H1 (cell line): ENCODE data around the gene NCAPG2. TPM values are rescaled to one million over a fixed set of nuclear protein-coding genes. Genes with fewer than 3 reads are reported as not detected.

Source experiments
- CBX5 ChIP-seq: fragments of 300-800, 300-1000 bp; sonication (generic); IDR thresholded peaks from 2 replicates; pipeline ENCODE4 v1.7.1; 2016; ENCODE audit warnings: antibody characterized with exemption, low read length, low read depth
- CHD1 ChIP-seq: IDR thresholded peaks from 2 replicates; pipeline ENCODE4 v1.6.1; 2012; ENCODE audit warnings: low read depth, low read length, improper control_type of control experiment
- CREB1 ChIP-seq: IDR thresholded peaks from 2 replicates; pipeline ENCODE4 v1.6.1; 2012; ENCODE audit warnings: inconsistent platforms
- KDM4A ChIP-seq: IDR thresholded peaks from one replicate; pipeline ENCODE4 v1.7.1; 2012; ENCODE audit warnings: low read depth, mild to moderate bottlenecking, moderate library complexity, low read length, inconsistent platforms; ENCODE audit not compliant: severe bottlenecking
- SP1 ChIP-seq: IDR thresholded peaks from 2 replicates; pipeline ENCODE4 v1.6.1; 2011; ENCODE audit warnings: low read depth, low read length
- SP2 ChIP-seq: IDR thresholded peaks from 2 replicates; pipeline ENCODE4 v1.6.1; 2012; ENCODE audit warnings: mild to moderate bottlenecking, low read length, inconsistent platforms
- polyA plus RNA-seq, 7 experiments: library from polyadenylated mRNA; depleted of rRNA in 3 of 7; stranded (reverse) in 5 of 7; unstranded in 2 of 7; fragments of >200 nt in 5 of 7; fragments of 200-250 nt in 2 of 7; gene quantifications; 1 replicate in 5 of 7; 2 replicates in 1 of 7; 4 replicates in 1 of 7; pipeline versions ENCODE4 v1.2.1 to v1.2.3, GENCODE V29; 2011 to 2013; ENCODE audit warnings: missing spikeins in 2 of 7, mixed read lengths in 2 of 7
- total RNA-seq: library from RNA; stranded (reverse); fragmentation: NEBNext Ultra II Directional; extraction: Animal tissue kit (Norgen Biotek cat#: 25700); gene quantifications from 2 replicates; pipeline ENCODE4 v1.2.1, GENCODE V29; 2021
- TF ChIP-seq, protein P1 (sequence below): fragments of 300-600 bp; sonication (generic); IDR thresholded peaks from 2 replicates; pipeline ENCODE4 v1.7.1; 2012; ENCODE audit warnings: low read length, moderate library complexity, mild to moderate bottlenecking, inconsistent platforms; ENCODE audit not compliant: insufficient replicate concordance
- TF ChIP-seq, protein P2 (sequence below): IDR thresholded peaks from 2 replicates; pipeline ENCODE4 v1.6.1; 2012; ENCODE audit warnings: low read length, inconsistent platforms

Gene NCAPG2
- total and polyA plus RNA-seq, 2 of the 8 experiments (the other 6 are each of a cell fraction or from before 2014, with no cell fraction given), result 49.9 to 119 TPM

DNA sequence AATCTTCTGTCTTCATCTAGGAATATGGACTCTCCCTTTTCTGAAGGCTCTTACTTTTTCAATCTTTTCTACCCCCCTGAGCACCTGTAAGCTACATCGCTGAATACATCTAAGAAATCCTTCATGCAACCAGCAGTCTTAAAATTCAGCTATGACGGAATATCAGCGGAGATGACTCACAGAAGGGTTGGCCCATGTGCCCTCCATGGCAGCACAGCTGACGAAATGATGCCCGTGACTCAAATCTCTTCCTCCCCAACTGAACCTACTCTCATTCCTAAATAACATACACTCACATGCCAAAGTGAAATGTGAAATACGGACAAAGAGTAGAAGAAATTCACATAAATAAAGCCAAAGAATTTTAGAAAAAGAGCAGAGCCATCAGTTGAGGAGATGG is 30.3 kb upstream of the NCAPG2 start (continued):
- TF ChIP-seq, protein P1, sequence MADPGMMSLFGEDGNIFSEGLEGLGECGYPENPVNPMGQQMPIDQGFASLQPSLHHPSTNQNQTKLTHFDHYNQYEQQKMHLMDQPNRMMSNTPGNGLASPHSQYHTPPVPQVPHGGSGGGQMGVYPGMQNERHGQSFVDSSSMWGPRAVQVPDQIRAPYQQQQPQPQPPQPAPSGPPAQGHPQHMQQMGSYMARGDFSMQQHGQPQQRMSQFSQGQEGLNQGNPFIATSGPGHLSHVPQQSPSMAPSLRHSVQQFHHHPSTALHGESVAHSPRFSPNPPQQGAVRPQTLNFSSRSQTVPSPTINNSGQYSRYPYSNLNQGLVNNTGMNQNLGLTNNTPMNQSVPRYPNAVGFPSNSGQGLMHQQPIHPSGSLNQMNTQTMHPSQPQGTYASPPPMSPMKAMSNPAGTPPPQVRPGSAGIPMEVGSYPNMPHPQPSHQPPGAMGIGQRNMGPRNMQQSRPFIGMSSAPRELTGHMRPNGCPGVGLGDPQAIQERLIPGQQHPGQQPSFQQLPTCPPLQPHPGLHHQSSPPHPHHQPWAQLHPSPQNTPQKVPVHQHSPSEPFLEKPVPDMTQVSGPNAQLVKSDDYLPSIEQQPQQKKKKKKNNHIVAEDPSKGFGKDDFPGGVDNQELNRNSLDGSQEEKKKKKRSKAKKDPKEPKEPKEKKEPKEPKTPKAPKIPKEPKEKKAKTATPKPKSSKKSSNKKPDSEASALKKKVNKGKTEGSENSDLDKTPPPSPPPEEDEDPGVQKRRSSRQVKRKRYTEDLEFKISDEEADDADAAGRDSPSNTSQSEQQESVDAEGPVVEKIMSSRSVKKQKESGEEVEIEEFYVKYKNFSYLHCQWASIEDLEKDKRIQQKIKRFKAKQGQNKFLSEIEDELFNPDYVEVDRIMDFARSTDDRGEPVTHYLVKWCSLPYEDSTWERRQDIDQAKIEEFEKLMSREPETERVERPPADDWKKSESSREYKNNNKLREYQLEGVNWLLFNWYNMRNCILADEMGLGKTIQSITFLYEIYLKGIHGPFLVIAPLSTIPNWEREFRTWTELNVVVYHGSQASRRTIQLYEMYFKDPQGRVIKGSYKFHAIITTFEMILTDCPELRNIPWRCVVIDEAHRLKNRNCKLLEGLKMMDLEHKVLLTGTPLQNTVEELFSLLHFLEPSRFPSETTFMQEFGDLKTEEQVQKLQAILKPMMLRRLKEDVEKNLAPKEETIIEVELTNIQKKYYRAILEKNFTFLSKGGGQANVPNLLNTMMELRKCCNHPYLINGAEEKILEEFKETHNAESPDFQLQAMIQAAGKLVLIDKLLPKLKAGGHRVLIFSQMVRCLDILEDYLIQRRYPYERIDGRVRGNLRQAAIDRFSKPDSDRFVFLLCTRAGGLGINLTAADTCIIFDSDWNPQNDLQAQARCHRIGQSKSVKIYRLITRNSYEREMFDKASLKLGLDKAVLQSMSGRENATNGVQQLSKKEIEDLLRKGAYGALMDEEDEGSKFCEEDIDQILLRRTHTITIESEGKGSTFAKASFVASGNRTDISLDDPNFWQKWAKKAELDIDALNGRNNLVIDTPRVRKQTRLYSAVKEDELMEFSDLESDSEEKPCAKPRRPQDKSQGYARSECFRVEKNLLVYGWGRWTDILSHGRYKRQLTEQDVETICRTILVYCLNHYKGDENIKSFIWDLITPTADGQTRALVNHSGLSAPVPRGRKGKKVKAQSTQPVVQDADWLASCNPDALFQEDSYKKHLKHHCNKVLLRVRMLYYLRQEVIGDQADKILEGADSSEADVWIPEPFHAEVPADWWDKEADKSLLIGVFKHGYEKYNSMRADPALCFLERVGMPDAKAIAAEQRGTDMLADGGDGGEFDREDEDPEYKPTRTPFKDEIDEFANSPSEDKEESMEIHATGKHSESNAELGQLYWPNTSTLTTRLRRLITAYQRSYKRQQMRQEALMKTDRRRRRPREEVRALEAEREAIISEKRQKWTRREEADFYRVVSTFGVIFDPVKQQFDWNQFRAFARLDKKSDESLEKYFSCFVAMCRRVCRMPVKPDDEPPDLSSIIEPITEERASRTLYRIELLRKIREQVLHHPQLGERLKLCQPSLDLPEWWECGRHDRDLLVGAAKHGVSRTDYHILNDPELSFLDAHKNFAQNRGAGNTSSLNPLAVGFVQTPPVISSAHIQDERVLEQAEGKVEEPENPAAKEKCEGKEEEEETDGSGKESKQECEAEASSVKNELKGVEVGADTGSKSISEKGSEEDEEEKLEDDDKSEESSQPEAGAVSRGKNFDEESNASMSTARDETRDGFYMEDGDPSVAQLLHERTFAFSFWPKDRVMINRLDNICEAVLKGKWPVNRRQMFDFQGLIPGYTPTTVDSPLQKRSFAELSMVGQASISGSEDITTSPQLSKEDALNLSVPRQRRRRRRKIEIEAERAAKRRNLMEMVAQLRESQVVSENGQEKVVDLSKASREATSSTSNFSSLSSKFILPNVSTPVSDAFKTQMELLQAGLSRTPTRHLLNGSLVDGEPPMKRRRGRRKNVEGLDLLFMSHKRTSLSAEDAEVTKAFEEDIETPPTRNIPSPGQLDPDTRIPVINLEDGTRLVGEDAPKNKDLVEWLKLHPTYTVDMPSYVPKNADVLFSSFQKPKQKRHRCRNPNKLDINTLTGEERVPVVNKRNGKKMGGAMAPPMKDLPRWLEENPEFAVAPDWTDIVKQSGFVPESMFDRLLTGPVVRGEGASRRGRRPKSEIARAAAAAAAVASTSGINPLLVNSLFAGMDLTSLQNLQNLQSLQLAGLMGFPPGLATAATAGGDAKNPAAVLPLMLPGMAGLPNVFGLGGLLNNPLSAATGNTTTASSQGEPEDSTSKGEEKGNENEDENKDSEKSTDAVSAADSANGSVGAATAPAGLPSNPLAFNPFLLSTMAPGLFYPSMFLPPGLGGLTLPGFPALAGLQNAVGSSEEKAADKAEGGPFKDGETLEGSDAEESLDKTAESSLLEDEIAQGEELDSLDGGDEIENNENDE, result no peak
- TF ChIP-seq CHD1, result no peak
- TF ChIP-seq SP2, result no peak
- TF ChIP-seq, protein P2, sequence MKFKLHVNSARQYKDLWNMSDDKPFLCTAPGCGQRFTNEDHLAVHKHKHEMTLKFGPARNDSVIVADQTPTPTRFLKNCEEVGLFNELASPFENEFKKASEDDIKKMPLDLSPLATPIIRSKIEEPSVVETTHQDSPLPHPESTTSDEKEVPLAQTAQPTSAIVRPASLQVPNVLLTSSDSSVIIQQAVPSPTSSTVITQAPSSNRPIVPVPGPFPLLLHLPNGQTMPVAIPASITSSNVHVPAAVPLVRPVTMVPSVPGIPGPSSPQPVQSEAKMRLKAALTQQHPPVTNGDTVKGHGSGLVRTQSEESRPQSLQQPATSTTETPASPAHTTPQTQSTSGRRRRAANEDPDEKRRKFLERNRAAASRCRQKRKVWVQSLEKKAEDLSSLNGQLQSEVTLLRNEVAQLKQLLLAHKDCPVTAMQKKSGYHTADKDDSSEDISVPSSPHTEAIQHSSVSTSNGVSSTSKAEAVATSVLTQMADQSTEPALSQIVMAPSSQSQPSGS, result no peak
- no peak for TF ChIP-seq SP1
- TF ChIP-seq KDM4A, result no peak
- no peak for TF ChIP-seq CBX5
- TF ChIP-seq CREB1, result no peak
